ENCODE results near the gene IPO4. TPM values are rescaled to one million over a fixed set of nuclear protein-coding genes. Genes with fewer than 3 reads are reported as not detected.

The IPO4 gene
- total and polyA plus RNA-seq, 2 of the 8 experiments (the other 6 are each of a cell fraction or from before 2014, with no cell fraction given), result 55.5 to 108 TPM

- TF ChIP-seq CBX5 (IDR thresholded peaks at IDR 0.05; ENCODE audit: low read depth, low read length), result no peak
- no peak for TF ChIP-seq TEAD4 (IDR thresholded peaks at IDR 0.05; ENCODE audit: low read depth, low read length)
- no peak for TF ChIP-seq JUN (IDR thresholded peaks at IDR 0.05; ENCODE audit: low read depth, low read length)
- TF ChIP-seq YY1 (IDR thresholded peaks at IDR 0.05; ENCODE audit: low read depth, low read length), result peak; percentile 93
- peak; percentile 84 for TF ChIP-seq TAF7 (optimal IDR thresholded peaks at IDR 0.05; ENCODE audit: borderline replicate concordance, low read depth, low read length)
- TF ChIP-seq TBP (IDR thresholded peaks at IDR 0.05; ENCODE audit: low read depth, low read length), result peak; percentile 88
- peak; percentile 87 to 95 for TF ChIP-seq POLR2A (IDR thresholded peaks at IDR 0.05; ENCODE audit: control extremely low read depth in 1 of 2, low read depth in 2 of 2, low read length in 2 of 2)
- TF ChIP-seq SRF (IDR thresholded peaks at IDR 0.05; ENCODE audit: low read depth, low read length), result no peak
- no peak for TF ChIP-seq ATF3 (IDR thresholded peaks at IDR 0.05; ENCODE audit: insufficient read depth, low read depth, low read length)
- peak; percentile 72; the same call in 1 of the 2 replicates for TF ChIP-seq MAX (IDR thresholded peaks at IDR 0.05)
- TF ChIP-seq SAP30 (IDR thresholded peaks at IDR 0.05; ENCODE audit: insufficient read depth, insufficient replicate concordance, low read length), result no peak
- no peak for TF ChIP-seq ZNF274 (IDR thresholded peaks at IDR 0.05; ENCODE audit: borderline replicate concordance, extremely low read depth, low read length)
- no peak for TF ChIP-seq CHD1 (IDR thresholded peaks at IDR 0.05; ENCODE audit: low read depth, low read length)
- TF ChIP-seq SP2 (IDR thresholded peaks at IDR 0.05; ENCODE audit: low read length), result peak; percentile 75
- no peak for TF ChIP-seq MAFK (IDR thresholded peaks at IDR 0.05; ENCODE audit: low read depth, low read length)
- TF ChIP-seq BRCA1 (IDR thresholded peaks at IDR 0.05; ENCODE audit: low read depth, low read length), result no peak
- no peak for TF ChIP-seq SUZ12 (IDR thresholded peaks at IDR 0.05; ENCODE audit: low read length)
- TF ChIP-seq POU5F1 (IDR thresholded peaks at IDR 0.05; ENCODE audit: low read depth, low read length), result no peak
- no peak for TF ChIP-seq RNF2 (IDR thresholded peaks at IDR 0.05; ENCODE audit: borderline replicate concordance, low read depth, low read length, missing control alignments, poor library complexity, severe bottlenecking)
- TF ChIP-seq RXRA (IDR thresholded peaks at IDR 0.05; ENCODE audit: insufficient read depth, low read depth, low read length), result no peak
- peak; percentile 61 for TF ChIP-seq JUND (IDR thresholded peaks at IDR 0.05; ENCODE audit: low read length)
- peak; percentile 39; the same call in 1 of the 2 replicates for TF ChIP-seq ATF2 (IDR thresholded peaks at IDR 0.05; ENCODE audit: low read length)
Measured at GRCh38 chr14:24215495-24216344, 27.1 kb upstream of the IPO4 start, which contains the start of gene MDP1 (continued).

All from H1 (cell line).